ENCODE results near the gene TCF12.
A peak's percentile ranks its signal among the peaks of the same experiment; 100 is the strongest.

TCF12 gene

GRCh38 chr15:57025264-57025926, 107.0 kb downstream of the TCF12 start:
- DNase-seq (ENCODE audit: low read depth in 1 of 2, low spot score in 1 of 2): peak in 1 of 2 experiments; percentile 21
- TF ChIP-seq GABPA (IDR thresholded peaks at IDR 0.05; ENCODE audit: low read depth) (no peak), POLR2AphosphoS5 (IDR thresholded peaks at IDR 0.05; ENCODE audit: low read depth) (no peak), SPI1 (IDR thresholded peaks at IDR 0.05; ENCODE audit: borderline replicate concordance, low read depth) (no peak), CTCF (IDR thresholded peaks at IDR 0.05; ENCODE audit: insufficient read depth, low read length) (no peak), REST (IDR thresholded peaks at IDR 0.05; ENCODE audit: insufficient replicate concordance, low read depth) (no peak)
- H3K27me3 ChIP-seq (ENCODE audit: insufficient read depth, poor library complexity, severe bottlenecking): no peaks in the 10 kb centered on the region
- H3K27ac ChIP-seq (replicated peaks): no peak overlapping the region
- no peak overlapping the region for H3K4me3 ChIP-seq (replicated peaks; ENCODE audit: insufficient read depth, low read length)

GRCh38 chr15:57026016-57026592, 107.7 kb downstream of the TCF12 start:
- TF ChIP-seq POLR2AphosphoS5 (IDR thresholded peaks at IDR 0.05; ENCODE audit: low read depth) (no peak), REST (IDR thresholded peaks at IDR 0.05; ENCODE audit: insufficient replicate concordance, low read depth) (no peak), SPI1 (IDR thresholded peaks at IDR 0.05; ENCODE audit: borderline replicate concordance, low read depth) (no peak), CTCF (IDR thresholded peaks at IDR 0.05; ENCODE audit: insufficient read depth, low read length) (no peak), GABPA (IDR thresholded peaks at IDR 0.05; ENCODE audit: low read depth) (no peak)
- DNase-seq (ENCODE audit: low read depth in 1 of 2, low spot score in 1 of 2): no peak
- no peaks in the 10 kb centered on the region for H3K27me3 ChIP-seq (ENCODE audit: insufficient read depth, poor library complexity, severe bottlenecking)
- no peak overlapping the region for H3K27ac ChIP-seq (replicated peaks)
- H3K4me3 ChIP-seq (replicated peaks; ENCODE audit: insufficient read depth, low read length): no peak overlapping the region

- H3K27ac ChIP-seq (replicated peaks): no peak overlapping the region
- TF ChIP-seq REST (IDR thresholded peaks at IDR 0.05; ENCODE audit: insufficient replicate concordance, low read depth) (no peak), POLR2AphosphoS5 (IDR thresholded peaks at IDR 0.05; ENCODE audit: low read depth) (no peak), GABPA (IDR thresholded peaks at IDR 0.05; ENCODE audit: low read depth) (no peak), SPI1 (IDR thresholded peaks at IDR 0.05; ENCODE audit: borderline replicate concordance, low read depth) (no peak), CTCF (IDR thresholded peaks at IDR 0.05; ENCODE audit: insufficient read depth, low read length) (no peak)
- no peak for DNase-seq (ENCODE audit: low read depth in 1 of 2, low spot score in 1 of 2)
- H3K4me3 ChIP-seq (replicated peaks; ENCODE audit: insufficient read depth, low read length): no peak overlapping the region
- H3K27me3 ChIP-seq (ENCODE audit: insufficient read depth, poor library complexity, severe bottlenecking): no peaks in the 10 kb centered on the region
Observed at GRCh38 chr15:57027596-57027995, 109.2 kb downstream of the TCF12 start.

Data from HL-60 (cell line).